ENCODE data around the gene NBPF3.

The NBPF3 gene

DNA sequence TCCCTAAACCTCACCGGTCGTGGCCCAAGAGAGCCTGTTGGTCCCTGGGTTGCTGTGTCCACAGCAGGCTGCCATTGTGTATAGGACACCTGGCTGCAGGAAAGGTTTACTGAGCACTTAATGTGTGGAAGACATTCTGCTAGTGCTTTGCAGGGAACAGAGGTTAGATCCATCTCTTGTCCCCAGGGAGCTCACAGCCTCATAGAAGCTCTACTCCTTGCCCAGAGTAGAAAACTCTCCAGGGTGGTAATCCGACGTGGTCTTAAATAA, 52.4 kb downstream of the NBPF3 start:
- TF ChIP-seq, protein P1, sequence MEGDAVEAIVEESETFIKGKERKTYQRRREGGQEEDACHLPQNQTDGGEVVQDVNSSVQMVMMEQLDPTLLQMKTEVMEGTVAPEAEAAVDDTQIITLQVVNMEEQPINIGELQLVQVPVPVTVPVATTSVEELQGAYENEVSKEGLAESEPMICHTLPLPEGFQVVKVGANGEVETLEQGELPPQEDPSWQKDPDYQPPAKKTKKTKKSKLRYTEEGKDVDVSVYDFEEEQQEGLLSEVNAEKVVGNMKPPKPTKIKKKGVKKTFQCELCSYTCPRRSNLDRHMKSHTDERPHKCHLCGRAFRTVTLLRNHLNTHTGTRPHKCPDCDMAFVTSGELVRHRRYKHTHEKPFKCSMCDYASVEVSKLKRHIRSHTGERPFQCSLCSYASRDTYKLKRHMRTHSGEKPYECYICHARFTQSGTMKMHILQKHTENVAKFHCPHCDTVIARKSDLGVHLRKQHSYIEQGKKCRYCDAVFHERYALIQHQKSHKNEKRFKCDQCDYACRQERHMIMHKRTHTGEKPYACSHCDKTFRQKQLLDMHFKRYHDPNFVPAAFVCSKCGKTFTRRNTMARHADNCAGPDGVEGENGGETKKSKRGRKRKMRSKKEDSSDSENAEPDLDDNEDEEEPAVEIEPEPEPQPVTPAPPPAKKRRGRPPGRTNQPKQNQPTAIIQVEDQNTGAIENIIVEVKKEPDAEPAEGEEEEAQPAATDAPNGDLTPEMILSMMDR (IDR thresholded peaks at IDR 0.05; ENCODE audit: extremely low read depth, insufficient read depth, missing control alignments) = no peak
- DNase-seq (ENCODE audit: low spot score) = no peak
- in situ Hi-C loops (cut with MboI; ENCODE audit: low pct_unique_long_range_greater_than_20kb, low sequenced_read_pairs, unreplicated experiment) = no loop called here

DNA sequence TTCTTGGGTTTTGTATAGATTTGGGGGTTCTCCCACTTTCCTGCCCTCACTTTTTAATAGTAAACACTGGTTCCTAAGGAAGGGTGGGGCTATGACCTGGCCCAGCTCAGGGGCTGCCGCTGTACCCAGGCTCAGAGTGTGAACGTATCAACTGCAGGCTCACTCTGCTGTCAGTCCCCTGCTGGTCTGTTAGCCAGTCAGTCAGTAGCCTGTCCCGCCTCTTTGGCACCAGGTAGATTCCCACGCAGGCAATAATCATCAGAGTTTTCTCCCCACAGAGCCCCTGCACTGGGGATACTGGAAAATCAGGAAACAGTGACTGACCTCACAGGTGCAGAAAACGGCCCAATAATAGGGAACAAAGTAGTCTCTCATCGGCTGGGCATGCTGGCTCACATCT, 54.3 kb downstream of the NBPF3 start:
- TF ChIP-seq, protein P1 (IDR thresholded peaks at IDR 0.05; ENCODE audit: extremely low read depth, insufficient read depth, missing control alignments) = no peak
- in situ Hi-C loops (cut with MboI; ENCODE audit: low pct_unique_long_range_greater_than_20kb, low sequenced_read_pairs, unreplicated experiment) = no loop called here
- no peak for DNase-seq (ENCODE audit: low spot score)

DNA sequence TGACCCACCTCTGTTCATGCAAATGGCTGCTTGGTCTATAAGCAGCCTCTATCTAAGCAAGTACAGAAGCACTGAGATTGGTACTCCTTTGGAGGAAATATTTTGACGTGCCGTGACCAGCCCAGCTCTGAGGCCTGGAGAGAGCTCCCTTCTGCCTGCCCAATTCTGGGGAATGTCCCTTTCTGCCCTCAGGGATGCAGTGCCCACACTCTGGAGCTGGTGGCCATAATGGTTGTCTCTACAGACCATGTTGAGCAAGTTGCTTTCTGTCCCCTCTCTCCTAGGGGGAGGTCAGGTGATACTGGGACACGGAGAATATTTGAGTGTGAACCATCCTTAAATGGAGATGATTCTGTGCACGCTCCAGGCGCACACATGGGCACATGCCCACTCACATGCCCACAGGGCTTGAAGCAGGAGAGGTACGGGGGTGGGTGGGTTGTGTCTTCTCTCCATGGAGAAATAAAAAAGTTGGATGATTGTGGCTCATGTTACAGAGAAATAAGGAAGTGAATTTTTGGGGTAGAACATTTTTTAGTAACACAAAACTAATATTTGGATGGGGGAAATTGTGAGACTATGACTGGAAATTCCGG, 55.4 kb downstream of the NBPF3 start:
- in situ Hi-C loops (cut with MboI; ENCODE audit: low pct_unique_long_range_greater_than_20kb, low sequenced_read_pairs, unreplicated experiment) = no loop called here
- no peak for DNase-seq (ENCODE audit: low spot score)
- TF ChIP-seq, protein P1 (IDR thresholded peaks at IDR 0.05; ENCODE audit: extremely low read depth, insufficient read depth, missing control alignments) = no peak

DNA sequence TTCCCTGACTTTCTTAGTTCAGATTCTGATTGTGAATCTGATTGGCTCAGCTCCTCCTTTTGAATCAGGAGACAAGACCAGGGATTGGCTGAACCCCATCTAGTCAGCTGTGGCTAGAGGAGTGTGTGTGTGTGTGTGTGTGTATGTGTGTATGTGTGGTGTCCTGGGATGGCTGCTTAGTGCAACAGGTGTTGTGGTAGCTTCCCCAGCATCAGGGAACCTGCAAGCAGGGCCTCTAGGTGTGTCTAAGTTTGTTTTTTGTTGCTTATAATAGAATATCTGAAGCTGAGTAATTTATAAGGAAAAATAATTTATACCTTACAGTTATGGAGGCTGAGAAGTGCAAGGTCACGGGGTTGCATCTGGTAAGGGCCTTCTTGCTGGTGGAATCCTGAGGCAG, 56.1 kb downstream of the NBPF3 start:
- TF ChIP-seq, protein P1 (IDR thresholded peaks at IDR 0.05; ENCODE audit: extremely low read depth, insufficient read depth, missing control alignments) = no peak
- in situ Hi-C loops (cut with MboI; ENCODE audit: low pct_unique_long_range_greater_than_20kb, low sequenced_read_pairs, unreplicated experiment) = no loop called here
- no peak for DNase-seq (ENCODE audit: low spot score)

GRCh38 chr1:21496886-21497285, 56.9 kb downstream of the NBPF3 start:
- TF ChIP-seq, protein P1 (IDR thresholded peaks at IDR 0.05; ENCODE audit: extremely low read depth, insufficient read depth, missing control alignments) = no peak
- DNase-seq (ENCODE audit: low spot score) = no peak
- in situ Hi-C loops (cut with MboI; ENCODE audit: low pct_unique_long_range_greater_than_20kb, low sequenced_read_pairs, unreplicated experiment) = no loop called here

DNA sequence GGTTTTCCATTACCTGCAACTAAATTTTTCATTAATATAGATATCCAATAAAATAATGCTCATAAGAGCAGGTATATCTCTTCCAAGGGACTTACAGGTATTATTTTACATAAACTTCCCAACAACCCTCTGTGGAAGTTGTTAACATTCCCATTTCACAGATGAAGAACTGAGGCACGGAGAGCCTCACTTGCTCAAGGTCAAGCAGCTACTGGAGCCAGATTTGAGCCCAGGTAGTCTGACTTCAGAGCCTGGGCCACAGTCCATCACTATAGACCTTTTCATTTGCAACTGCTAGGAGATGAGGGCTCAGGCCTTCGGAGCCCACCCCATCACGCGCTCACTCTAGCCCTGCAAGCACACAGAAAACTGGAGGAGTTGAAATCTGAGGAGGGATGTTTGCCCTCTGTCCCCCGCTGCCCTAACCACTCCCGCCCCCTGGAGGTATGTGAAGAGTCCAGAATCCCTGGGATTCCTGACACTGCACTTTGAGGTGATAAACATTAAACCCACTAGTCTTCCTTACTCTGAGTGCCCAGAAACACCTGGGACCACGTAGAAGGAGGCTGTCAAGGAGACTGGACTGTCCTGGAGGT, 57.6 kb downstream of the NBPF3 start:
- TF ChIP-seq, protein P1 (IDR thresholded peaks at IDR 0.05; ENCODE audit: extremely low read depth, insufficient read depth, missing control alignments) = no peak
- in situ Hi-C loops (cut with MboI; ENCODE audit: low pct_unique_long_range_greater_than_20kb, low sequenced_read_pairs, unreplicated experiment) = no loop called here
- DNase-seq (ENCODE audit: low spot score) = no peak
